Liver (tissue), 9 donors: ENCODE data around the gene EFCAB12. TPM values are rescaled to one million over a fixed set of nuclear protein-coding genes. Genes with fewer than 3 reads are reported as not detected.
A peak's percentile ranks its signal among the peaks of the same experiment; 100 is the strongest.

Experiments
- DNase-seq: peaks from one replicate; pipeline ENCODE4 v3.0.0-alpha.2; 2017; ENCODE audit warnings: low spot score
- H3K27ac ChIP-seq, 2 donors: one replicate each; pipeline ENCODE4 v1.7.0; 2013; ENCODE audit warnings: inconsistent platforms in 2 of 2, low read length in 2 of 2, control low read depth in 1 of 2, low read depth in 1 of 2, mild to moderate bottlenecking in 1 of 2
- H3K27me3 ChIP-seq, 4 donors: one replicate each; pipeline versions ENCODE4 v1.6.1 to v1.7.0; 2013; ENCODE audit warnings: low read length in 3 of 4, inconsistent platforms in 1 of 4, mild to moderate bottlenecking in 1 of 4, moderate library complexity in 1 of 4; ENCODE audit not compliant: control insufficient read depth in 4 of 4, insufficient read depth in 4 of 4
- H3K36me3 ChIP-seq, 4 donors: one replicate each; pipeline versions ENCODE4 v1.6.1 to v1.7.0; 2013; ENCODE audit warnings: low read length in 3 of 4, mild to moderate bottlenecking in 3 of 4, low read depth in 1 of 4, moderate library complexity in 1 of 4; ENCODE audit not compliant: control insufficient read depth in 4 of 4, insufficient read depth in 3 of 4
- H3K4me1 ChIP-seq, 4 donors: one replicate each; pipeline versions ENCODE4 v1.6.1 to v1.7.0; 2013; ENCODE audit warnings: low read length in 3 of 4, mild to moderate bottlenecking in 3 of 4, moderate library complexity in 1 of 4; ENCODE audit not compliant: control insufficient read depth in 4 of 4, insufficient read depth in 4 of 4
- H3K4me3 ChIP-seq, 3 donors: one replicate each; pipeline versions ENCODE4 v1.6.1 to v1.7.0; 2013; ENCODE audit warnings: low read length in 3 of 3, control low read depth in 1 of 3, low read depth in 1 of 3, mild to moderate bottlenecking in 1 of 3
- H3K9ac ChIP-seq, 2 donors: one replicate each; pipeline ENCODE4 v1.7.0; 2013; ENCODE audit warnings: low read length in 2 of 2, mild to moderate bottlenecking in 2 of 2, moderate library complexity in 2 of 2, control low read depth in 1 of 2, low read depth in 1 of 2
- H3K9me3 ChIP-seq, 4 donors: one replicate each; pipeline versions ENCODE4 v1.6.1 to v1.7.0; 2013; ENCODE audit warnings: low read length in 3 of 4; ENCODE audit not compliant: control insufficient read depth in 4 of 4
- EGR1 ChIP-seq, 2 donors: IDR thresholded peaks; 2 replicates each; pipeline ENCODE4 v1.6.1; 2016 to 2018; ENCODE audit warnings: antibody characterized with exemption in 2 of 2, low read depth in 2 of 2
- FOXA1 ChIP-seq: IDR thresholded peaks from 2 replicates; pipeline ENCODE4 v1.6.1; 2016; ENCODE audit warnings: antibody characterized with exemption
- GABPA ChIP-seq, 2 donors: IDR thresholded peaks in 1 of 2; conservative IDR thresholded peaks in 1 of 2; 2 replicates each; pipeline ENCODE4 v1.6.1; 2016; ENCODE audit warnings: antibody characterized with exemption in 2 of 2, mild to moderate bottlenecking in 1 of 2, moderate library complexity in 1 of 2
- HNF4A ChIP-seq, 2 donors: conservative IDR thresholded peaks; 2 replicates each; pipeline ENCODE4 v1.6.1; 2016; ENCODE audit warnings: antibody characterized with exemption in 2 of 2, mild to moderate bottlenecking in 2 of 2
- HNF4G ChIP-seq: IDR thresholded peaks from 2 replicates; pipeline ENCODE4 v1.6.1; 2016; ENCODE audit warnings: antibody characterized with exemption
- JUND ChIP-seq, 2 donors: IDR thresholded peaks; 2 replicates each; pipeline ENCODE4 v1.6.1; 2016; ENCODE audit warnings: antibody characterized with exemption in 2 of 2
- NR2F2 ChIP-seq: IDR thresholded peaks from 2 replicates; pipeline ENCODE4 v1.6.1; 2016; ENCODE audit warnings: antibody characterized with exemption
- RAD21 ChIP-seq, 2 donors: IDR thresholded peaks; 2 replicates each; pipeline ENCODE4 v1.6.1; 2016; ENCODE audit warnings: antibody characterized with exemption in 2 of 2, mild to moderate bottlenecking in 2 of 2
- SP1 ChIP-seq: IDR thresholded peaks from 2 replicates; pipeline ENCODE4 v1.6.1; 2018; ENCODE audit warnings: antibody characterized with exemption, mild to moderate bottlenecking
- YY1 ChIP-seq: IDR thresholded peaks from 2 replicates; pipeline ENCODE4 v1.6.1; 2016; ENCODE audit warnings: antibody characterized with exemption, mild to moderate bottlenecking
- WGBS: extraction: QIAGEN DNeasy Blood & Tissue Kit; methylation state at CpG from one replicate; pipeline ENCODE4 v1.1.7; 2013; 5-methylcytosine and 5-hydroxymethylcytosine counted together
- polyA plus RNA-seq, 2 donors: library from polyadenylated mRNA; stranded (reverse) in 1 of 2; unstranded in 1 of 2; fragments of 200-250 nt in 1 of 2; fragments of >200 nt in 1 of 2; fragmentation: Nextera tagmentation in 1 of 2; extraction: Ambion mirVana in 1 of 2; gene quantifications; one replicate each; pipeline versions ENCODE4 v1.2.1 to v1.2.3, GENCODE V29; 2013 to 2015
- total RNA-seq, 2 donors: library from RNA; depleted of rRNA; stranded (reverse); fragments of >200 nt; gene quantifications; one replicate each; pipeline ENCODE4 v1.2.3, GENCODE V29; 2014
- TF ChIP-seq, protein P1 (sequence below): IDR thresholded peaks from 2 replicates; pipeline ENCODE4 v1.6.1; 2016; ENCODE audit warnings: antibody characterized with exemption
- TF ChIP-seq, protein P2 (sequence below): IDR thresholded peaks from 2 replicates; pipeline ENCODE4 v1.6.1; 2016; ENCODE audit warnings: antibody characterized with exemption
- TF ChIP-seq, protein P3 (sequence below): IDR thresholded peaks from 2 replicates; pipeline ENCODE4 v1.6.1; 2016; ENCODE audit warnings: antibody characterized with exemption
- TF ChIP-seq, protein P4 (sequence below): fragments of 150-350 bp; IDR thresholded peaks from 2 replicates; pipeline ENCODE4 v1.5.1; 2017; ENCODE audit warnings: improper control_type of control experiment, low read depth, low read length; ENCODE audit not compliant: missing input control
- donor health status: healthy.
- donor health status: healthy.
- donor health status: healthy.
- donor health status: healthy.
- donor health status: healthy.

Gene EFCAB12
- total and polyA plus RNA-seq, 4 donors, result 0.37 to 2.4 (median 0.65) TPM

DNA sequence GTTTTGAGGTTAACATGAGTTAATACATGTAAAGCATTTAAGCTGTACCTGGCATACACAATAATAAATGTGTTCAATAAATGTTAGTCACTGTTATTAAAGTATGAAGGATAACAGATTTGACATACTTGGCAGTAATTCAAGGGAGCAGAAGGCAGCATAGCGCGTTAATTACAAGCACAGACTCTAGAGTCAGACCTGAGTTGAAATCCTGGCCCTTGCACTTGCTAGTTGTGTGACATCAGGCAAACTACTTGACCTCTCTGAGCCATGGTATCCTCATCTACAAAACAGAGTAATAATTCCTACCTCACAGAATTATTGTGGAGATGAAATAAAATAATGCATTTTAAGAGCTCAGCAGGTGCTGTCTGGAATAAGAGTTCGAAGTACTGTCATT is 17.0 kb upstream of the EFCAB12 start (continued):
- TF ChIP-seq, protein P1, sequence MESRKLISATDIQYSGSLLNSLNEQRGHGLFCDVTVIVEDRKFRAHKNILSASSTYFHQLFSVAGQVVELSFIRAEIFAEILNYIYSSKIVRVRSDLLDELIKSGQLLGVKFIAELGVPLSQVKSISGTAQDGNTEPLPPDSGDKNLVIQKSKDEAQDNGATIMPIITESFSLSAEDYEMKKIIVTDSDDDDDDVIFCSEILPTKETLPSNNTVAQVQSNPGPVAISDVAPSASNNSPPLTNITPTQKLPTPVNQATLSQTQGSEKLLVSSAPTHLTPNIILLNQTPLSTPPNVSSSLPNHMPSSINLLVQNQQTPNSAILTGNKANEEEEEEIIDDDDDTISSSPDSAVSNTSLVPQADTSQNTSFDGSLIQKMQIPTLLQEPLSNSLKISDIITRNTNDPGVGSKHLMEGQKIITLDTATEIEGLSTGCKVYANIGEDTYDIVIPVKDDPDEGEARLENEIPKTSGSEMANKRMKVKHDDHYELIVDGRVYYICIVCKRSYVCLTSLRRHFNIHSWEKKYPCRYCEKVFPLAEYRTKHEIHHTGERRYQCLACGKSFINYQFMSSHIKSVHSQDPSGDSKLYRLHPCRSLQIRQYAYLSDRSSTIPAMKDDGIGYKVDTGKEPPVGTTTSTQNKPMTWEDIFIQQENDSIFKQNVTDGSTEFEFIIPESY, result no peak
- TF ChIP-seq HNF4A (conservative IDR thresholded peaks at IDR 0.05) (no peak), EGR1 (IDR thresholded peaks at IDR 0.05; ENCODE audit: low read depth in 2 of 2) (no peak), HNF4G (no peak)
- TF ChIP-seq, protein P2, sequence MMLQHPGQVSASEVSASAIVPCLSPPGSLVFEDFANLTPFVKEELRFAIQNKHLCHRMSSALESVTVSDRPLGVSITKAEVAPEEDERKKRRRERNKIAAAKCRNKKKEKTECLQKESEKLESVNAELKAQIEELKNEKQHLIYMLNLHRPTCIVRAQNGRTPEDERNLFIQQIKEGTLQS, result no peak

DNA sequence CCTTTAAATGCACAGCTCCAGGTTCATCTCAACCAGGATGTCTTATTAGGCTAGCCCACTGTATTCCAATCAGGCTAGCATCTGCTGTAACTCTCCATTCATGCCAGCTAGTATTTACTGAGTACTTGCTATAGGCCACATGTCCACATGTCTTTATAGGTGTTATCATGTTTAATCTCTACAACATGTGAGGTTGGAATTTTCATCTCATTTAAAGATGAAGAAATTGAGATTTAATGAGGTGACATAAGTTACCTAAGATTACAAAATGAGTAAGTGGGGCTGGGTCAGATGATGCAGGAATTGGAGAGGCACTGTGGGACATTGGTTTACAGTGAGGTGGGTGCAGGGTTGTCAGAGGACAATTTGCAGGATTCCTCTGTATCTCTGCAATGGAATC is 14.5 kb upstream of the EFCAB12 start:
- Histone ChIP-seq H3K4me1 (peaks cover 0 to 51% (median 28%) of the 10 kb centered on the region in 4 donors), H3K27ac (peak overlapping the region in 1 of 2 donors; percentile 4), H3K4me3 (no peak overlapping the region), H3K9me3 (no peaks in the 10 kb centered on the region), H3K27me3 (no peaks in the 10 kb centered on the region), H3K9ac (no peak overlapping the region), H3K36me3 (no peaks in the 10 kb centered on the region)
- no peak for DNase-seq
- TF ChIP-seq YY1 (no peak), HNF4G (no peak), GABPA (IDR thresholded peaks at IDR 0.05 in 1 of 2, conservative IDR thresholded peaks at IDR 0.05 in 1 of 2) (no peak), SP1 (no peak), JUND (IDR thresholded peaks at IDR 0.05) (no peak)
- TF ChIP-seq, protein P3, sequence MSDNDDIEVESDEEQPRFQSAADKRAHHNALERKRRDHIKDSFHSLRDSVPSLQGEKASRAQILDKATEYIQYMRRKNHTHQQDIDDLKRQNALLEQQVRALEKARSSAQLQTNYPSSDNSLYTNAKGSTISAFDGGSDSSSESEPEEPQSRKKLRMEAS, result no peak

DNA sequence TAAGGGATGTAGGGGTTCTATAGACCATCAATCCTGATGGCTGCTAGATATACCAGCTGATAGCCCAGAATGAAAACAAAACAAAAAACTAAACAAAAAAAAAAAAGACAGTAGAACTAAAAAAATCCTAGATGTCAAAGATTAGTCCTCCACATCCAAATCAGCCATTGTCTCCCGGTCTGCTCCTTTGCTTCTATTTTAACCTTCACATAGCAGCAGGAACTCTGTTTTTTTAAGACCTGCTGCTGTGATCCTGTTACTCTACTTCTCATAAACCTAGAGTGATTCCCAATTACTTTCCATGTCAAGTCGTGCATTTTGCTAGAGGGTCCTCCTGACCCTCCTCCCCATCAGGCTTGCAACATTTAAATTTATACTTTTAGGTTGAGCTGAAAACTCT is 14.1 kb upstream of the EFCAB12 start:
- Histone ChIP-seq H3K36me3 (peaks cover 0 to 3% (median 1%) of the 10 kb centered on the region in 4 donors), H3K4me3 (no peak overlapping the region), H3K9me3 (no peaks in the 10 kb centered on the region), H3K4me1 (peaks cover 0 to 52% (median 30%) of the 10 kb centered on the region in 4 donors), H3K27ac (peak overlapping the region in 1 of 2 donors; percentile 4), H3K27me3 (no peaks in the 10 kb centered on the region), H3K9ac (peak overlapping the region in 1 of 2 donors; percentile 46)
- WGBS, result 74% methylated on average over 2 of the region's 2 CpGs
- no peak for DNase-seq
- TF ChIP-seq, protein P3, result no peak
- TF ChIP-seq NR2F2 (no peak), SP1 (no peak)
- TF ChIP-seq, protein P1, result no peak

DNA sequence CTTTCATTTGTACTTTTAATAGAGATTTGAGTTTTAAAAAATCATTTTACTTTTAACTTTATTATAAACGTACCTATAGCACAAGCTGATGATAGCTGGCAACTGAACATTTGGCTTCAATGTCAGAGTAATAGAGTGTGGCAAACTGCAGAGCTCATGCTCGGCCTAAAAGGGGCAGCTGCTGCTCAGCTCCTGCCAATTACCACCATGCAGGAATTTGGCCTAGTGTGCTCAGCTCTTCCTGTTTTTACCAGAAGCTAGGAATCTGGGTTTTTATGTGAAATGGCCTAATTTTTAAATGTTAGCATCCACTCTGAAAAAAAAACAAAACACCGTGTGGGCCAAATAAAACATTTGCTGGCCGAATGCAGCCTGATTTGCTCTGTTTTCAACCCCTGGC is 13.3 kb upstream of the EFCAB12 start:
- H3K27ac ChIP-seq, result peak overlapping the region; percentile 55 to 65
- H3K27me3 ChIP-seq, result no peaks in the 10 kb centered on the region
- peak overlapping the region; percentile 42 to 67 for H3K9ac ChIP-seq
- H3K36me3 ChIP-seq, result peaks cover 0 to 6% (median 5%) of the 10 kb centered on the region in 4 donors
- H3K4me1 ChIP-seq, result peaks cover 0 to 53% (median 30%) of the 10 kb centered on the region in 4 donors
- WGBS, result 12% methylated on average over 4 of the region's 4 CpGs
- H3K4me3 ChIP-seq, result no peak overlapping the region
- no peak for DNase-seq
- no peaks in the 10 kb centered on the region for H3K9me3 ChIP-seq
- TF ChIP-seq EGR1 (IDR thresholded peaks at IDR 0.05; ENCODE audit: low read depth in 2 of 2), result no peak
- TF ChIP-seq, protein P3, result peak; percentile 54
- TF ChIP-seq, protein P2, result no peak
- TF ChIP-seq, protein P4, sequence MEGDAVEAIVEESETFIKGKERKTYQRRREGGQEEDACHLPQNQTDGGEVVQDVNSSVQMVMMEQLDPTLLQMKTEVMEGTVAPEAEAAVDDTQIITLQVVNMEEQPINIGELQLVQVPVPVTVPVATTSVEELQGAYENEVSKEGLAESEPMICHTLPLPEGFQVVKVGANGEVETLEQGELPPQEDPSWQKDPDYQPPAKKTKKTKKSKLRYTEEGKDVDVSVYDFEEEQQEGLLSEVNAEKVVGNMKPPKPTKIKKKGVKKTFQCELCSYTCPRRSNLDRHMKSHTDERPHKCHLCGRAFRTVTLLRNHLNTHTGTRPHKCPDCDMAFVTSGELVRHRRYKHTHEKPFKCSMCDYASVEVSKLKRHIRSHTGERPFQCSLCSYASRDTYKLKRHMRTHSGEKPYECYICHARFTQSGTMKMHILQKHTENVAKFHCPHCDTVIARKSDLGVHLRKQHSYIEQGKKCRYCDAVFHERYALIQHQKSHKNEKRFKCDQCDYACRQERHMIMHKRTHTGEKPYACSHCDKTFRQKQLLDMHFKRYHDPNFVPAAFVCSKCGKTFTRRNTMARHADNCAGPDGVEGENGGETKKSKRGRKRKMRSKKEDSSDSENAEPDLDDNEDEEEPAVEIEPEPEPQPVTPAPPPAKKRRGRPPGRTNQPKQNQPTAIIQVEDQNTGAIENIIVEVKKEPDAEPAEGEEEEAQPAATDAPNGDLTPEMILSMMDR, result no peak
- TF ChIP-seq RAD21 (IDR thresholded peaks at IDR 0.05), result peak; percentile 40 to 52
- no peak for TF ChIP-seq HNF4A (conservative IDR thresholded peaks at IDR 0.05)
- no peak for TF ChIP-seq FOXA1
- no peak for TF ChIP-seq HNF4G
- TF ChIP-seq, protein P1, result no peak
